GM12864 (cell line): Measurements from ENCODE around the gene TOR1AIP1.
A peak's percentile ranks its signal among the peaks of the same experiment; 100 is the strongest.

ENCODE experiments used
- DNase-seq: peaks from one replicate; pipeline ENCODE4 v3.0.0-alpha.2; 2011; ENCODE audit warnings: low read depth
- H3K4me3 ChIP-seq: 2 replicates; pipeline ENCODE4 v1.5.1; 2011; ENCODE audit warnings: mild to moderate bottlenecking, low read depth, low read length, control low read depth
- CTCF ChIP-seq: IDR thresholded peaks from 2 replicates; pipeline ENCODE4 v1.5.1; 2011; ENCODE audit warnings: low read depth, mild to moderate bottlenecking, moderate library complexity, low read length, control low read depth, inconsistent platforms; ENCODE audit errors: missing control alignments

Gene TOR1AIP1

GRCh38 chr1:179883040-179883744 lies 1.1 kb downstream of the TOR1AIP1 start:
- no peak for TF ChIP-seq CTCF
- DNase-seq = peak; percentile 41
- peak overlapping the region; percentile 69 for H3K4me3 ChIP-seq

GRCh38 chr1:179883745-179884138 lies 1.7 kb downstream of the TOR1AIP1 start:
- TF ChIP-seq CTCF = no peak
- DNase-seq = peak; percentile 59
- H3K4me3 ChIP-seq = peak overlapping the region; percentile 69

- no peak overlapping the region for H3K4me3 ChIP-seq
- DNase-seq = no peak
Observed at GRCh38 chr1:179888071-179888470, 6.0 kb downstream of the TOR1AIP1 start.

GRCh38 chr1:179889589-179889988 lies 7.5 kb downstream of the TOR1AIP1 start:
- DNase-seq = no peak
- no peak overlapping the region for H3K4me3 ChIP-seq
- no peak for TF ChIP-seq CTCF

More at GRCh38 chr1:179888071-179888470, 6.0 kb downstream of the TOR1AIP1 start:
- TF ChIP-seq CTCF = no peak

- no peak for DNase-seq
- TF ChIP-seq CTCF = no peak
Observed at GRCh38 chr1:179910934-179911333, 28.8 kb downstream of the TOR1AIP1 start.

GRCh38 chr1:179911812-179912211 lies 29.7 kb downstream of the TOR1AIP1 start:
- H3K4me3 ChIP-seq = no peak overlapping the region
- no peak for DNase-seq
- no peak for TF ChIP-seq CTCF

More at GRCh38 chr1:179910934-179911333, 28.8 kb downstream of the TOR1AIP1 start:
- H3K4me3 ChIP-seq = no peak overlapping the region

- DNase-seq = no peak
- H3K4me3 ChIP-seq = no peak overlapping the region
- no peak for TF ChIP-seq CTCF
Observed at GRCh38 chr1:179917601-179918429, 35.7 kb downstream of the TOR1AIP1 start.
